Fibroblast of gingiva (primary cell): ENCODE measurements around the gene NRN1.
A peak's percentile ranks its signal among the peaks of the same experiment; 100 is the strongest.

Experiments used
- DNase-seq: peaks from one replicate; pipeline ENCODE4 v3.0.0-alpha.2; 2011; ENCODE audit warnings: low read depth

Gene NRN1

GRCh38 chr6:6002005-6002847 is 4.5 kb downstream of the NRN1 start:
- DNase-seq = no peak

DNA sequence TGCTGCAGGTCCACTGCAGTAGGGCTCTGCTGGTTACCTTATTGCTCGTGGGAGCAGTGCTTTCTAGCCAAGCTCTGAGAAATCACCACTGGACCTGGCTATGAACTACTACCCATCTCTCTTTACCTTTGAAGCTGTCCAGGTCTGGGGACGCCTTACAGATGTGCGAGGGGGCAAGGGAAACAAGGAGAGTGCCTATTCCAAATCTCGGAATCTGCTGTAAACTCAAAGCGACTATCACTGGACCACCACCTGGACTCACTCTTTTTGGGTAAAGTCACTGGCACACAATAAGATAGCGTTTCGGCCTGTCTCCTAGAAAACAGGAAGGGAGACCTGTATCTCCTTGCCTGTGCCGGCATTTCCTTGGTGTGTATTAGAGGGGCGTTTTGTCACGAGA is 5.3 kb downstream of the NRN1 start:
- no peak for DNase-seq

DNA sequence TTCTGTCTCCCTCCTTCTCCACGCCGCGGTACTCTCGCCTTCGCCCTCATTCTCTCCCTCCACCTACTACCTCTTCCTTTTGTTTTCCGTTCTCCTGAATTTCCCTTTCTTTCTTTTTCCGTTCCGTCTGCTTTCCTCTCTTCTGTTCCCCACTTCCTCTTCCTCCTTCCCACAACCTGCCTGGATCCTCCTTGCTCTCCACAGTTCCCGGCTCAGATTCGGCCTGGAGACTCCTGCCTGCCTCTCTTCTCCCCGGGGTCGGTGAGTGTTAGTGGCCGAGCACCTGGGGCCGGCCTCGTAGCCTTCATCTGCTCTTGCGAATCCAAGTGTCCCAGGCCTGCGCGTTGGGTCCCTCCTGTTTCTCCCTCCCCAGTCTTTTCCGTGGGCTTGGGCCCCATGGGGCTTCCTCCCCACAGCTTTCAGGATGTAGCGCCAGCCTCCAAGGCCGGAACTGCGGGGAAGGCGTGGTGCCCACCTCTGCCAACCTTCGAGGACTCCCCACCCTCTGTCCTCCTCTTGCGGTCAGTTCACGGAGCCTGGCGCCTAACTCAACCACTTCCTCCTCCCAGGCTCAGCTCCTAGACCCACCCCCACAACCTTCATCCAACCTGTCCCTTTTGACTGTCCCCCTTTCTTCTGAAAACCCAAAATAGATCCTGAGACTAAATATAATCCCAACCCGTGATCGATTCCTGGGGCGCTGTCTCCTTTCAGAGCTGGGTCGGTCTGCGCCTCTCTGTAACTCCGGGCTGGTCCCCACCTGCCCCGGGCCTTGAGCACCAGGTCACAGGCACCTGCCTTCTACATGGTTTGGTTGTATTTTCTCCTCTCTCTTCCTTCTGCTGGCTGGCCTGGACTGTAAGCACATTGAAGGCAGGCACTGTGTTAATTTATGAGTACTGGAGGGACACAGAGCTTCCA is 6.8 kb downstream of the NRN1 start:
- DNase-seq = no peak

DNA sequence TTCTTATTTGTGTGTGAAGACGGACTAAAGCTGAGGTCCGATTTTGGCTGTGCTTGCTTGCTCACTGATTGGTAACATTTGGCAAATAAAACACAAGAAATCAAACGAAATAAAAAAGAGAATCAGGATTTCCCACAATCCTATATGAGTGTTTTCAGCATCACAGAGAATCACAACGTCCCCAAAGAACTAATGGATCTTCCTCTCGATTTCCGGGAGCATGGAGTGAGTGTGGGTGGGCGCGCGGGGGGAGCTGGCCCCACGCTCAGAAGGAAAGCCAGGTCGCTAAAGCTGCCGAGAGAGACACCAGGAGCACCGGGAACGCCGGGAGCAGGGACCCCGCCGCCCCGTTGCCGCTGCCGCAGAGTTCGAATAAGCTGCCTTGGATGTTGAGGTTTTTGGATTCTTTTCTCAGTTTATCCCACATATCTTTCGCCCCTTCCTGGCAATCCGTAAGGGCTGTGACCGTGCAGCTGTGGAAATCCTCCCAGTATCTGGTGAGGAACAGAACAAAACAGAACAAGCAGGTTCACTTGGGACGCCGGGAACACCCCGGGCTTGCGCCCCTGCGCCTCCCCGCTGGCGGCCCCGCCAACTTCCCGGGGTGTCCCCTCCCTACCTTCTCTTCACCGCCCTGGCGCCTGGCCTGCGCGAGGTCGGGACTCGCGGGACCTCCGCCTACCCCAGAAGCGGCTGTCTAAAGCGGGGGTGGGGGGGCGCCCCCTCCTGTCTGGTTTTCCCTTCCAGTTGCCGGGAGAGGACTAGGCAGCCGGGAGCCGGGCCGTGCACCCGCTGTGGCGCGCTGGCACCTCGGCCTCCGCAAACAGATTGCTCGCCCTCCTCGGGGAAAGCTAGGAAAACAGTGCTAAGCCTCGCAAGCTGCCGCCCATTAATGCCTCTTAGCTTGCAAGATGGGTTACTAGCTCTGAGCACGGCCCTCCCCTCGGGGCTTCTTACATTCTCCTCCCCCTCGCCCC is 7.7 kb downstream of the NRN1 start:
- no peak for DNase-seq

GRCh38 chr6:5998236-5998635 is 8.5 kb downstream of the NRN1 start:
- DNase-seq = no peak

DNA sequence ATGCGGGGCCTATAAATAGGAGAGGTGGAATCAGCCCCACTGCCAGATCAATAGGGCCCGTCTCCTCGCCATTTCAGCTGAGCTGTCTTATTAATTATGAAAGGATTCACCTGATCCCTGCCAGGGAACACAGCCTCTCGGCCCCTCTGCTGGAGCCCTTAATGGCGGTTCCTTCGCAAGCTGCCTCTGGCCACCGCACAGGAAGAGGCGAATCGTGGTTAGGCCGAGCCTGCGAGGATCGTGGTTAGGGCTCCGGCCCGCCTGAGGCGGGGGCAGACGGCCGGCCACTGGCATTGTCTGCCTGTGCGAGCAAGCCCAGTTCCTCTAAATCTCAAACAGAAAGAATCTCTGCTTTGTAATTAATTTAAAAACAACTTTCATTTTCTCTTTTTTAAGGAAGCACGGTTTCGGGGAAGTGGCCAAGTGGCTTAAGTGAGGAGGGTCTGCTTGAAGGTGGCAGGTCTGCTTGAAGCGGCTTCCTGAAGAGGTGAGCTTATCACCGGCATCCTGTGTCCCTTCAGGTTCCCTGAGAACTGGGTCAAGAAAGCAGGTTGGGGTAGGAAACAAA is 9.2 kb downstream of the NRN1 start:
- DNase-seq = no peak

DNA sequence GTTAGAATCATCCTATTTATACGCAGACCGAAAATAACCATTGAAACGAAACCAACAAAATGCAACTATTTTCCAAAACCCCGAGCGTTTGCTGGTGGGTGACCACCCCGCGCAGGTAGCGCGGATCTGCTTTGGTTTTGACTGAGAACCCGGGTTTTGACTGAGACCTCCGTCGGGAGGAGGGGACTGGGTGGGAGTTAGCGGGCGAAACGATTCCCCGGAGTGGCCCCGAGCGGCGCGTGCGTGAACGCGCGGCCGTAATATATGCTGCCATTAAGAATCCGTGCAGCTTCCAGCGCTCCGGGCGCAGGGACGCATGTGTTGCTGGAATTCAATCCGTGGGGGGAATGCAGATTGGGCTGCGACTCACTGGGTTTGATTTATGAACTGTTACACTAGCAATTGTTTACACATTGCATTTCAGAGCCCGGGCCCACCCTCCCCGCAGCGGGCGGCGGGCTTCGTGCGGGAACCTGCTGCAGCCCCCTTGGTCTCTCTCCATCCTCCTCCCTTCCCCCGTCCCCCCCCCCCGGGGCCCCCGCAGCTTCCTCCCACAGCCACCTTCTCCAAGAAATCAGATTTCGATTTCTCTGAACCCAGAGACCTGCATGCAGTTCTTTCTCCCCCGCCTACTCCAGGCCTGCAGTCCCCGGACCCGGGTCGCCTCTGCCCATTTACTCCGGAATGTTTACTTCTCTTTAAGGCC is 9.9 kb downstream of the NRN1 start:
- no peak for DNase-seq

DNA sequence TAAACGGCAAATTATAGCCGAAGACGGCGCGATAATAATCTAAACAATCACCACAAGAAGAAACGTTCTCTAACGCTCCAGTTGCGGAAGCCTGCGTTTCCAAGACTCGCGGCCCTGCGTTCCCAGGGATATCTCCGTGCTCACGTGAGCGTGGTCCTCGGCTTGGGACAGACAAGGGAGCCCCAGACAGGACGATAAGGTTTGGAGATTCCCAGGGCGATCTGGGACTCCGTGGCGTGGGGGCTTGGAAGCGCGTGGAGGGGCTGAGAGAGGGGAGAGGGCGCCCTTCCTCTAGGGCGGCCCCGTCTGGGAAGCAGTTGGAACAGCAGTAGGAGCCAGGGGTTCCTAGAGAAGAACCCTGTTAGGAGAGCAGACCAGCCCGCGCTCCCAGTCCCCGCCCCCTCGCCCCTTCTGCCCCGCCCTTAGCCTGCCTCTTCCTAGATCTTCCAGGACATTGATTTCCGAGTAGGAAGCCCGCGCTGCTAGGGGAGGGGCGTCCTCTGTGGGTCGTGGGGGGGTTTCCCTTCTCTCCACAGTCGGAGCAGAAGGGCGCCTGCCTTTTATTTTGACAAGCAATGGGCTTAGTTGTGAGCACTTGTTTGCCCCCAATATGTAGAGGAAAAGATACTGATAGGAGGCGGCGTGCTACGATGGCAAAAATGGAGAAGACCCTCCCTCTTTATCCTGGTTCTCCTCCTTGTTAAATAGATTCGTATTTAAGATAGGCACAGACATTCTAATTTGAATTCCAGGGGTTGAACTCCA is 10.6 kb downstream of the NRN1 start:
- DNase-seq = peak; percentile 38

DNA sequence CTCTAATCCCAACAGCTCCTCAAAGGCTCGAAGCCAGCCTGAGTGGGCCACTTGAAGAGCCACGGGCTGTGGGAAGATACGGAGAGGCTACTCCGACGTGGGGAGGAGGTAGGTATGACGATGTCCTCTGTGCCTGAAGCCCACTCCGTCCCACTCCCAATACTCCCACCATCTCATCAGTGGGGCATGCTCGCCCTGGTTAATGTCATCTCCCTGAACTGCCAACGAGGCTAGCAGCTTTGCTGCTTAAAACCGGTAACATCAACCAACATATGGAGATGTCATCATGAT is 11.1 kb downstream of the NRN1 start:
- DNase-seq = no peak

DNA sequence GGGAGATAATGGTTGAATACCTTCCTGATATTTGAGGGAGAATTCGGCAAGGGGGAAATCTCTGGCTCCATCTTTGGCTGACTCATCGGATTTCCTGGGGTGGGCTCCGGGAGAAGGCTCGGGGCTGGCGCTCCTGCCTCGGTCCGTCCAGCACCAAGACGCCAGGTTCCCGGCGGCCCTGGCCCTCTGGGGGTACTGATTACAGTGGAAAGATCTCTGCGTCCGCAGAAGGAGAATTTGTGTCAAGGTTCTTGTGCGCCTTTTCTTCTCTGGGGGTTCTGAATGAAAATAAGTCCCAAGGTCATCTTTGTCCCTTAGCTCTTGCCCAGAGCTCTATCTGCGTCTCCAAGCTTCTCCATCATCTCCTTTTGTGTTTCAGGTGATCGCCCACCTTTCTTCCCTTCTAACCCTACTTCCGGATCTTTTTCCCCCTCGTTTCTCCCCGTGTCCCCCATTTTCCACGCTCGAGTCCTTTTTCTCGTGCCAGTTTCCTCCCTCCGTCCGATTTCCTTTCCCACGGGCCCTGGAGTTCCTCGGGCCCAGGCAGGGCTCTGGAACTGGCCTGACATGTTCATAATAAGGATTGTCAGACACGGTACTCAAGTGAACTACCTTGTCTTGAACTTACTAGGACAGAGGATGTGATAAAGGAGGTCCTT is 11.6 kb downstream of the NRN1 start:
- no peak for DNase-seq

GRCh38 chr6:5994234-5994998 is 12.3 kb downstream of the NRN1 start:
- DNase-seq = no peak

DNA sequence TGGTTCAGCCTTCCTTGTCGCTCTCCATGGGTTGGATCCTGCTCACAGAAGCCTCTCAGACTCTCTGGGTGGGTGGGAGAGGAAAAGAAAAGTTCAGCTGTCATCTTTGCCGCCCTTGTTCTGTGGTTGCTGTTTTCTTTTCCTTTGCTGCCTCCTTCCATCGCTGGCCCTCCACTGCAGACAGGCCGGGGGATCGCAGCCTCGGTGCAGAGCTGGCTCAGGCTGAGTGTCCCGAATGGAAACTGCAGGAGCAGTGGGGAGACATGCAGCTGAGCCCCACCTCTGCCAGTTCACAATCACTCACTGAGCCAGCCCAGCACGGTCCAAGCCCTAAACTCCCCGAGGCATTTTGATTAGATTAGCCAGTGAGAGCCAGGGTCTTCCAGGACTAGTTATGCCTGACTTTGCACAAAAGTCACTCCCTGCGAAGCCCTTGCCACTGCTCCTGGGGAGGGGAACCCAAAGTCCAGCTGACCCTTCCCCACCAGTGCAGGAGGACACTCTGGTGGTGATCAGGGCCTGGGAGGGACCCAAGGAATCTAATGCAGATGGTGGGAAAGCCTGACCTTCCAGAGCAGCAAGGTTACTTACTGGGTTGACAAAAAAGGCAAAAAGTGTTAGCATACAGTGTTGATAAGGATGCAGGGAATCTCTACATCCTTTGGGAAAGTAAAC is 14.0 kb downstream of the NRN1 start:
- DNase-seq = no peak

DNA sequence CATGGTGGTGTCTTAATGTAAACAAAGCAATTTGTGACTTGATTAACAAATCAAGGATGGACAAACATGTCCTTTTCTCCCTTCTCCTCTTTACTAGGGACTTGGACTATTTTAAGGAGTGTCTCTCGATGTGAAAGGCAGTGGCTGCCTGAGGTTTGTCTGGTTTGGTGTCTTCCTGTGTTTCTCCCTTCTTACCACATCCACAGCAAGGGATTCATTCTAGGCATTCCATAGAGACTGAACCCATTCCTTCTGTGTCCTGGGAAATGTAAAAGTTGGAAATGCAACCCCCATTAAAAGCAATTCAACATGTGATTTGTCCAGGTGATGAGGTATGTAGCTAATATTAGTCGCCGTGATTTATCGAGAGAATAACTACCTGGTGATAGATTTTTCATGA is 15.9 kb downstream of the NRN1 start:
- no peak for DNase-seq

- no peak for DNase-seq
Measured at GRCh38 chr6:5989141-5989723, 17.5 kb downstream of the NRN1 start.

- DNase-seq = no peak
Measured at GRCh38 chr6:5986861-5987260, 19.9 kb downstream of the NRN1 start.

DNA sequence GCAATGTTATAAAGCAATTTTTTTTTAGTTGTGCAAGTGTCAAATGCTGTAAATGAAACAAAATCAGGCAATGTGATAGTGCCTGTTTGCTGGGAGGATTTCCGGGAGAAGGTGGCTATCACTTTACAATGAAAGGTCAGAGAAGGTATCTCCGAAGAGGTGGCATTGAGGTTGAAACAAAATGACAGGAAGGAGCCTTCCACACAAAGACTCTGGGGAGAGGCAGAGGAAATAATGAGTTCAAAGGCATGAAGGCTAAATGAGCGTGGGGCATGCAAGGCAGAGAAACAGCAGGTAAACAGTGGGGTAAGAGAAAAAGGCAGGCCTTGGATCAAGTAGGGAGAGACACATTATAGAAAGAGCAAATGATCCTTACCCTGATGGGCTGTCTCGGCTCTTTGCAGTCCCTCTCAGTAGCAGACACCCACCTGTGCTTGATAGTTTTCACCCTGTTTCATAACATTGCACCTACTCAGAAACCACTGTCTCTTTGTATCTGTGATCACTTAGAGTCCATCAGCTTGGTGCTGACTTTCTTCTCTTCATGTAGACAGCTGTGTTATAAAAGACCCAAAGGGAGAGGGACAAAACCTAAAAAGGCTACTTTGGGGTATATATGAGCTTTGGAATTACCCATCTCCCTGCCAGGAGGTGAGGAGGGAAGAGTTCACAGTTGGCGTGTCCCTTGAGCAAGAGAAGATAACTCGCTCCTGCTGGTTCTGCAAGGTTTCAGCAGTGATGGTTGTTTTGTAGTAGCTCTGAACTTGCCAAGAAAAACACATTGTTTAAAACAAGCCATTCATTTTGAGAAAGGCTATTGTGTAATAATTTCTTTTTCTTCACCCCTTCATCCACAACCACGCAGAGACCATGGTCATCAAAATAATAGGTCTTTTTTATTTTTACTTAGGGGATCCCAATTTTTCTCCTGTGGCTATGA is 22.3 kb downstream of the NRN1 start:
- no peak for DNase-seq
